ENCODE data around the gene ANK2. TPM values are rescaled to one million over a fixed set of nuclear protein-coding genes. Genes with fewer than 3 reads are reported as not detected.
"Not testable (repeated sequence)": the region's sequence is repeated elsewhere in the genome, so short reads cannot be mapped to it uniquely, and the experiment has no call there.

The ANK2 gene
- total RNA-seq, 1 donor from 2014 or later = 112 TPM

DNA sequence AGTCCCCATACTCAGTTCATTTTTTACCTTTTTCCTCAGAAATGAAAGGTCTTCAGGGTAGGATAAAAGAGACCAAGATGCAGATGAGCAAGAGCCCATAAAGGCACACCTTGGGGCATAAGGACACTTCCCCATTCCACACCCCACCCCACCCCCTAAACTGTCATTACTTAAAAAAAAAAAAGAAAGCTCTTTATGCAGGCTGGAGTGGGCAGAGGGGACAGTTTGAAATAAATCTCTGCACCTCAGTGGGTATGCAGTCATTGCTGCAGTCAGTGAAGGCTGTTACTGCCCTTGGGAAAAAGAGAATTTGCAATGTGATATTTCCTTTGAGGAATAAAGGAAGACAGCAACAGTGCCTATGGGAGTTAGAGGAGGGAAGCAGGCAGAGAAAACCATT lies 137.5 kb downstream of the ANK2 start:
- DNase-seq (ENCODE audit: low read depth) = no peak

DNA sequence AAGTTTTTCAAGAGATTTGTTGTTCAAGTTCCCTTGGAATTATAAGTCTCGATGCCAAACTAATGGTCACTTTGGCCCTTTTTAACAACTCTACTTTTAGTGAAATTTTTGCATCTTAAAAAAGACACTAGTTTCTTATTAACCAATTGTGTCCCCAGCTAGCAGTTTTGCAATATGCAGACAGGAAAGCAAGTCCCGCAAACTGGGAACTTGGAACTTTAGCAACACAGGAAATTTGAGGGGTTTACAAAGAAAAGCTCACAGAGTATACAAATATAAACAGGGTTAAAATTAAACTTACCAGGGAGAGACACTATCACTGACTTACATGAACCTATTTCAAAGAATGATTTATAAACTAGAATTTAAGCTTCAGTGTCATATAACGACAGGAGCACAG lies 137.9 kb downstream of the ANK2 start:
- DNase-seq (ENCODE audit: low read depth) = no peak

DNA sequence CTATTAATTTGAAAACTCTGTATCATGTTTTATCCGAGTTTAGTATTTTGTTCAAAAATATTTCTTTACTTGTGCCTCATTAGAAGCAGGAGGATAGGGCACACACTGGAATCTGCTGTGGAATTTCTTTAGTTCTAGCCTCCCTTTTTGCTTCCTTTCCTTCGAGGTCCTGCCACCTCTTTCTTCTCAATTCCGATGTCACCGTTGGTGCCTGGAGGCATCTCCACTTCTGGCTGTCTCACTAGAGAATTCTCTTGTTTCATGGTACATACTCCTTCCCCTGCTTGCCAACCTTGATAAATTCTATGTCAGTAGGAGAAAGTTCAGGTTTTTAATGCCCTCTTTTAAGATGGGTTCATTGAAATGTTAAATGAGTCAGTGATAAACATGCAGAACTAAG lies 140.1 kb downstream of the ANK2 start:
- DNase-seq (ENCODE audit: low read depth) = no peak

DNA sequence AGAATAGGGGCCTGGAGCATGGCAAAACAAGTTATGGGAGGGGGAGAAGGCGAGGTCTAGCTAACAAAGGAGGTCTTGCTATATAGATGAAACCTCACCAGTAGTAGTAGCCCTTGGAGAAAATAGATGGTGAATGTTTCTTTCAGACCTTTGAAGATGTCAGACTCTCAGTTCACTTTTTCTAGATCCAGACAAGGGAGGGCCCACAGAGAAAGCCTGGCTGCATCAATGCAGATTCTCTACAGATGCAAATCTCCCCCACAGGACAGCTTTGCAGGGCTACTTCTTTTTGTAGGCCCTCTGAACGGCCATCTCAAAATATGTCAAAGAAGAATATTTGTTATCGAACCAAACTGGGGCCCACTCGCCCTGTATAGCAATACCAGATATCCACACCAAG lies 159.7 kb downstream of the ANK2 start:
- DNase-seq (ENCODE audit: low read depth) = no peak

DNA sequence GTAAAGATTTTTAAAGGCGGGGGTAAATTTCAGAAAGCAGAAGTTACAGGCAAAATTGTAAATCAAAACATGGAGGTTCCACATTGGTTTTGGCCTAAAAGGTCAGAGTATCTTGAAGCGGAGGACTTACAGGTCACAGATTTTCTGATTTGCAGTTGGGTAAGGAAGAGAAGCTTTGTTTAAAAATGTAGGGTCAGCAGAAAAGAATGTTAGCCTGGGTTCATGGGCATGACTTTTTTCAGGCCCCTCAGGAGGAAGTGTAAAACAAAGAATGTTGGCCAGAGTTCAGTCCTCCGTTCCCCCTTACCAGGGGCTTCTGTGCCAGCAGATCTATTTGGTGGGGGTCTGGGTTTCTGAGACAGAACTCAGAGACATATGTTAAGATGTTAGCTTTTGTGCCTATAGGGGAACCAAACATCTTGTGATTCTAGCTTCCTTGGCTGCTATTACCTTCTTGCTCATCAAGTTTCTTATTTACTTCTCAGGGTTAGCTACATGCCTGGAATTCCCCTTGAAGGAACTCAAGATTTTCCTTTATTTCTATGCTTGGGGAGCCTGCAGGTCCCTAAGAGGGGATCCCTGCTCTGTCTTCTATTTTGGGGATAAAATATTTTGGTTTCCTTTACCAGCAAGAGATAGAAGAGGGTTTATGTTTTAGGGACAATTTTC lies 160.3 kb downstream of the ANK2 start:
- no peak for DNase-seq (ENCODE audit: low read depth)

DNA sequence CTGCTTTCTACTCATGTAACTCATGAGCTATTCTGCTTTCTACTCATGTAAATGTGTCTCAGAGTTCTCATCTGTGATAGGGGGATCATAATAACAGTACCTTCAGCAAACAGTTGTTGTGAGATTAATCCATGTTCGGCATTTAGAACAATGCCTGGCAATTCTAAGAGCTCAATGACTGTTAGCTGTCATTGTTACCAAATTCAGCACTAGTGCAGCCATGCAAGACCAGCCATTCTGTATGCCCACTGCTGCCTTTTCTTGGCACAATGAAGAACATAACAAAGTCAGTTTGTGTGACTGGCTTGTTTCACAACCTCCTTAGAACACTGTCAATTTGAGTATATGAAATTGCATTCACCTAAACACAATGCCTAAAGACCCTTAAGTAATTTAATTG lies 163.2 kb downstream of the ANK2 start:
- DNase-seq (ENCODE audit: low read depth) = peak; percentile 13

DNA sequence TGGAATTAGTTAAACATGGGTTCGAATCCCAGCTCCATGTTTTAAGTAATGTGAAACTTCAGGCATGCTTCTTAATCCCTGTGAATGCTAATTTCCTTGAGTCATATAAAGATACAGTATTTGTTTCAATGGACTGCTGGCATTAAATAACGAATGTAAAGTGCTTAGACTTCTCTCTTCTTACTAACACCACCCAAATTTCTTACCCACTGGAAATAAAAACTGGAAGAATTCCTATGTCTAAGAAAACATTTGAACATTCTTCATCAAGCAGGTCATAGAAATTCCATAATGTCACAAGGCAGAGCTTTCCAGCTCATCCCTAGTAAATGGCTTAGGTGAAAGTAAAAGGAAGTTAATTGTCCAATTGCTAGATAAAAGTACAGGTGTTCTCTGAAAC lies 172.5 kb downstream of the ANK2 start:
- no peak for DNase-seq (ENCODE audit: low read depth)

DNA sequence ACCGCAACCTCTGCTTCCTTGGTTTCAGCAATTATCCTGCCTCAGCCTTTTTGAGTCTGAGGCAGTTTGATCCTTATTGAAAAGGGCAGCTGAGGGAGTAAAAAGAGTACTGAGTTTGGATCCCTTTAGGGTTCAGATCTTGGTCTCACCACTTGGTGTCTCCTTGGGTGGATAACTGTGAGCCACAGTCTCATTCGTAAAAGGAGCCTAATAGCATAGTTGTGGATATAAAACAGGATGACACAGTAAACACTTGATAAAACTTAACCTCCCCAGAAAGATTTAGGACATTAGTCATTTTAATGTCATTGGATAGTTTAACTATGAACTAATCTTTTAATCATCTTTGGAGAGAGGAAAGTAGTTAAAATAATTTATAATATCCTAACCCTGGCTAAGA lies 173.0 kb downstream of the ANK2 start:
- DNase-seq (ENCODE audit: low read depth) = peak; percentile 64

DNA sequence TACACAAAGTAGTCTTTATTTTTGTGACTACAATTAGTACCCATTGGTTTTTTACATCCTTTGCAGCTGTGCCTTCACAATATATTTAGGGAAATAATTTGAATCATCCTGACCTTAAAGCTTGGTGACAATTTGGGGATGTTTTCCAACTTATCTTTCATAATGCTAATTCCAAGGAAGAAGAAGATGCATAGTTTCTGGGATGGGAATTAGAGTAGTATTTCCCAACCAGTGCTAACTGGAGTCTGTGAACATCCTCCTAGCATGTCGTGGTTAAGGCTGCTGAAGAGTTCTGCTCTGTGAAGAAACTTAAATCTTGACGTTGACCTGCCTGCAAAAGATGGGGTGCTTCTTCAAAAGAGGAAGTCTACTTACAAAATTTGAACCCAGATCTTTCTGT lies 173.5 kb downstream of the ANK2 start:
- no peak for DNase-seq (ENCODE audit: low read depth)

DNA sequence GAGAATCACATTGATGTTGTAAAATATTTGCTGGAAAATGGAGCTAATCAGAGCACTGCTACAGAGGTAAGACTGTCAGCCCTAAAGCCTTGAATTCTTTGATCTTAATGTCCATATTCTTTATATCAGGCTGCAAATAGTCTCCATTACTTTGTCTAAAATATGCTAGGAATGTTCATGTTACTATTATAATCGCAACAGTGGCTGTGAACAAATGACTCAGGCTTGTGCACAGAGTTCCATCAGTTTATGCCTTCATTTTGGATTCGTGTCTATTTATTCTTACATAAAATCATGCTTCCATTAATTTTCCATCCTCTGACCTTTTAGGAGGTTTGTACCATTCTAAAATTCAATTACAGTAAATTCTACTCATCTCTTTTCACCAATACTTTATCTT lies 182.7 kb downstream of the ANK2 start:
- peak; percentile 10 for DNase-seq (ENCODE audit: low read depth)

DNA sequence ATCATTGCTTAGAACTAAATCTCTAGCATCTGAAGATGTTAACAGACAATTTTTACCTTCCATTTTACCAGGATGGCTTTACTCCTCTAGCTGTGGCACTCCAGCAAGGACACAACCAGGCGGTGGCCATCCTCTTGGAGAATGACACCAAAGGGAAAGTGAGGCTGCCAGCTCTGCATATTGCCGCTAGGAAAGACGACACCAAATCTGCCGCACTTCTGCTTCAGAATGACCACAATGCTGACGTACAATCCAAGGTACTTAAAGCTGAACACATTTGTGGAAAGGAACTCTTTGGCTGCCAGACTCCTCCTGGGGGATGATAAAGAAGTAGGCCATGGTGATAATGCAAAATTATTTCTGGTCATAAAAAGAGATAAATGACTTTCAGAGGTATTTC lies 187.5 kb downstream of the ANK2 start:
- DNase-seq (ENCODE audit: low read depth) = no peak

DNA sequence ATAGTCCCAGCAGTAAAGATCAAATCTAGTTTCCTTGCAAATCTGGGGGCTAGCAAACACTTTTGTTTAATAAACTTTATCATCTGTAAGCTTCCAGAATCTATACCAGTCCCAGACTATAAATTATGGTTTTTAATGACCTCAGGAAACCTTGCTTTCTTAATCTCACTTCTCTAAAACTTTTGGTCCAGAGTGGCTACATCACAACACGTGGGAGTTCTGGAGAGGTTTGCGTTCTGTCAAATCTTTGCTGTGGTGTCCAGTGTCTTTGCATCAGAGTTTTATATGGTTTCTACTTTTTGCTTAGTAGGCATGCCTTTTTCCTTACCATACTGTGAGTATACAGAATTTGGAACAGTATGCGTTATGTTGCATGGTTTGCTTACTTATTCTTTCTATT lies 193.9 kb downstream of the ANK2 start:
- DNase-seq (ENCODE audit: low read depth) = no peak

DNA sequence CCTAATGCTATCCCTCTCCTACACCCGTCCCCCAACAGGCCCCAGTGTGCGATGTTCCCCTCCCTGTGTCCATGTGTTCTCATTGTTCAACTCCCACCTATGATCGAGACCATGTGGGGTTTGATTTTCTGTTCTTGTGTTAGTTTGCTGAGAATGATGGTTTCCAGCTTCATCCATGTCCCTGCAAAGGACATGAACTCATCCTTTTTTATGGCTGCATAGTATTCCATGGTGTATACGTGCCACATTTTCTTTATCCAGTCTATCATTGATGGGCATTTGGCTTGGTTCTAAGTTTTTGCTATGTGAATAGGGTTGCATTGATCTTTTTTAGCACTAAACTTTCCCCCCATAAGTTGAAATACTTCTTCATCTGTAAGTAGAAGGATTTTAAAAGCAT lies 195.3 kb downstream of the ANK2 start:
- DNase-seq (ENCODE audit: low read depth) = not testable (repeated sequence)

DNA sequence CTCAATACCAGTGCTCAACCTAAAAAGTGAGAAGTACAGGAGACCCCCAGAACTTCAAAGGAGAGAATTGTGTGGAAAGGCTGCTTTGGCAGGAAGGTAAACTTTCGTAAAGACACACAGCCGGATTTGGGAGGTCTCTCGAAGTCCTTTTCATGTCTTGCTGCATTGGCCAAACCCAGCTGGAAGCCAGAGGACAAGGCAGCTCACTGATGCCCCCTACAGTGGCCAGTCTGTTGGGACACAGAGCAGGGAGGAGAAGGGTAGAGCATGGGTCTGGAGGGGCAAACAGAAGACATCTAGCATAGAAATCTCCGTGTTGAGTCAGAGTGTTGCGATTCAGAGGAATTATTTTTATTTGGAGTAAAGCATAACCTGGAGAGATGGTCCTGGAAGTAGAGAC lies 198.9 kb downstream of the ANK2 start:
- no peak for DNase-seq (ENCODE audit: low read depth)

DNA sequence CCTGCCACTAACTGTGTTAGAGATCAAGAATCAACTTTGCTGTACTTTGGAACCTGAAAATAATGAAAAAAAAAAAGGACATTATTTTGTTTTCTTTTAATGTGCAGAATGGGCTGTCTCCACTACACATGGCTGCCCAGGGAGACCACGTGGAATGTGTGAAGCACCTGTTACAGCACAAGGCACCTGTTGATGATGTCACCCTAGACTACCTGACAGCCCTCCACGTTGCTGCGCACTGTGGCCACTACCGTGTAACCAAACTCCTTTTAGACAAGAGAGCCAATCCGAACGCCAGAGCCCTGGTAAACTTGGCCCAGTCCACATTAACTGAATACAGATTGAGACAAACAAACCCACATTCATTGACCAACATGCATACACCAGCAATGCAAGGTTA lies 206.2 kb downstream of the ANK2 start:
- no peak for DNase-seq (ENCODE audit: low read depth)

DNA sequence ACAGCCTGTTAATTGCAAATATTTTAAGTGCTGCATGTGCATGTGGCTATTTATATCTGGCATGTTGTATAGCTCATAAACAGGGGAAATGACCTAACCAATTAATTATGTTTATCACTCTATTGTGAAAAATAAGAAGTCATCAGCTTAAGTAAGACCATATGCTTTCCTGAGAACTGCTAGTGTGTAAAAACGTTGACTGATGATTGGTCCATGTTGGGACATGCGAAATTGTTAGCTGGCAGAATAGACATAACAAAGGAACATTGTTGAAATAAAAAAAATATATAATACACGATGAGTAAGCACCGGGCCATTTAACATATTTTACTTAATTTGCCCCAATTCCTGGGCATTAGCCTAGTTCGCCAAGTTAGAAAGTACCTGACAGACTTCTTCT lies 207.5 kb downstream of the ANK2 start:
- DNase-seq (ENCODE audit: low read depth) = no peak

DNA sequence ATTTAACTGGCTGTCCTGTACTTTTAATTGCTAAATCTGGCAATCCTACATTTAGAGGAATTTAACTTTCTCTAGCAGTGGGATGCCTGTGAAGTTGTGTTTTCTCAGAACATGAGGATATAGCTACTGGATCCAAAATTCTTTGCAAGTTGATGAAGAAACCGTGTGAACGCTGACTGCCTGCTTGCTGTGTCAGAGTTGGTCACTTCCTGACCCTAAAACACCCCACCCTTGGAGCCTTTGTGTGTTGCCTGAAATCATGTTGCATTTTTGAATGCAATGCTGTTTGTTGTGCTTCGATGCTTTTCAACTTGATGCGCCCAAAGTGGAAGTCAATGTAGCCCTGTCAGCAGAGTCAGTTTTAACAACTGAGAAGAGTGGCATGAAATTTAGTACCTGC lies 211.2 kb downstream of the ANK2 start:
- DNase-seq (ENCODE audit: low read depth) = no peak

DNA sequence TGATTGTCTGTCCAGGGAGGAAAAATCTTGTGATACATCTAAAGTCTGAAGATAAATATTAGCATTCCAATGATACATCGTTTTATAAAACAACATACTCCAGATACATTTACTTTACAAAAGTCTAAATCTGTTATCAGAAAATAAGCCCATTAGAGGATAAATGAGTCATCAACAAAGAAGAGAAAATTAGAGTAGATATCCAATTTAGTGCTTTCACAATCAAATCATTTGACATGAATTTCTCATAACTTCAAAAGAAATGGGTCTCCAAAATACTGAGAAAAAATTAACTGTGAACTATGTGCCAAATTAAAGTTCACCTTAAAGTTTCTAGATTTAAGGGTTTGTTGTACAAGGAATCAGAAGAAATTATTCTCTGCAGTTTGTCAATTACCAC lies 213.8 kb downstream of the ANK2 start:
- DNase-seq (ENCODE audit: low read depth) = no peak

DNA sequence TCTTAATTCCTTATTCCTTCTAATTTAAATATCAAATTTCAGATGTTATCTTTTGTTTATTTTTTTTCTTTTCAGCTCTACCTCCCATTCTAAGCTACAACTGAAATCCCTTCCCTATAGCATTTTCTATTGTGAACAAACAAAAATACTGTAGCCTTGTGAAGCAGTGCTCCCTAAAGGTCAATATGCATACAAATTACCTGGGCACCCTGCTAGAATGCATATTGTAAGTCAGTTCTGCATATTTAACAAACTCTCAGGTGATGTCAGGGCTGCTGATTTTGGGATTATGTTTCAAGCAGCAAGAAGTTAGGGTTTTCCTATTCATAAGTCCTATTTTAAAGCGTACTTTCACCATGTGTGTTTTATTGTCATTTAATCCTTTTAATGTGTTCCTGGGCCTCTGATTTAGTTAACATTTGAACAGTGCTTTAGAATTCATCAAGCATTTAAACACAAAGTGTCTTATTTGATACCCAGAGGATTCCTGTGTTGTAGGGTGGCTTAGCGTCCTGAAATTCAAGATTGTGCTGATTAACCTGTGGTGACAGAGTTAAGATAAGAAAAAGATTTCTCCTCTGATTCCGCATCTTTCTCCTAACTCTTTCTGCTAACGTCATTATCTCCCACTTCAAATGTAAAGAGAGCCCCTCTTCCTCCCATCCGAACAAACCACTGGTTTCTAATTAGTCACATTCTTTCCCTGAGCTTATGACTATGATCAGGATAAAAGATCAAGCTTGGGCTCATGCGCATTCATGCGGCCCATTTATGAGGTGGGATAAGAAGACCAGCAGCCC lies 221.3 kb downstream of the ANK2 start:
- no peak for DNase-seq (ENCODE audit: low read depth)

DNA sequence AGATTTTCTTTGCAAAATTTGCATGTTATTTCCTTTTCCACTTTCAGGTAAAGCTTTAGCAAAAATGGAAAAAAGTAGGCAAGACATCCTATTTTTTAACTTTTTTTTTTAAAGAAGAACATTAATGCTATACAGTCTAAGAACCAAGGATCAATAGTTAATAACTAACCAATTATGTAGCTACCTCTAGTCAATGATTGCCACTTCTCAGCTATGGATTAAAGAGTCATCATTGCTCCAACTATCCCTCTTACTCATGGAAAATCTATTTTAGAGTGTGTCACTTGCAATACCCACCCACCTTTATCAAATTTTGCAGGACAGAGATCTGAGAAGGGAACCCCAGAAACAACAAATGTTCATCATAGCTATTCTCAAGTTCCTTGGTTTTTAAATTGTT lies 223.1 kb downstream of the ANK2 start:
- no peak for DNase-seq (ENCODE audit: low read depth)

DNA sequence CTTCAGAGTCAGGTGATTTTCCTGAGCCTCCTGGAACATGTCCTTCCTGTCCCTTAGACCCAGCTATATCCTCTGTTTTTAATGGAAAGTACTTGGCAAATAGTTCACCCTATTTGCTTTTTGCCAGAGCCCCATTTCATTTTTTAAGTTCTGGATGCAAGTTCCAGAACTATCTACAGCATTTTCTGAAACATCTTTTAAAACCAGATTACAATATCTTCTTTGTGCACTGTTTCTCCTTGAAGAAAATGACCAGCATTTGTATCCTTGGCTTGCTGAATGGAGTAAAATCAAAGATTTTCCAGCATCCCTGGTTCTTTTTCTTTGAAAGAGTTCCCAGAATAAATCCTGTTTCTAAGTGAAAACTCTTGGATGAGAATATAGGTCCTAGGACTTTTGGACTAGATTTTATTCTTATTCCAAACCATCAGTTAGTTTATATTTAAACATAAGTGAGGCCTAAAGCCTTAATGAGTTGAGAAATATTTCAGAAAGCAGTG lies 224.3 kb downstream of the ANK2 start:
- no peak for DNase-seq (ENCODE audit: low read depth)

DNA sequence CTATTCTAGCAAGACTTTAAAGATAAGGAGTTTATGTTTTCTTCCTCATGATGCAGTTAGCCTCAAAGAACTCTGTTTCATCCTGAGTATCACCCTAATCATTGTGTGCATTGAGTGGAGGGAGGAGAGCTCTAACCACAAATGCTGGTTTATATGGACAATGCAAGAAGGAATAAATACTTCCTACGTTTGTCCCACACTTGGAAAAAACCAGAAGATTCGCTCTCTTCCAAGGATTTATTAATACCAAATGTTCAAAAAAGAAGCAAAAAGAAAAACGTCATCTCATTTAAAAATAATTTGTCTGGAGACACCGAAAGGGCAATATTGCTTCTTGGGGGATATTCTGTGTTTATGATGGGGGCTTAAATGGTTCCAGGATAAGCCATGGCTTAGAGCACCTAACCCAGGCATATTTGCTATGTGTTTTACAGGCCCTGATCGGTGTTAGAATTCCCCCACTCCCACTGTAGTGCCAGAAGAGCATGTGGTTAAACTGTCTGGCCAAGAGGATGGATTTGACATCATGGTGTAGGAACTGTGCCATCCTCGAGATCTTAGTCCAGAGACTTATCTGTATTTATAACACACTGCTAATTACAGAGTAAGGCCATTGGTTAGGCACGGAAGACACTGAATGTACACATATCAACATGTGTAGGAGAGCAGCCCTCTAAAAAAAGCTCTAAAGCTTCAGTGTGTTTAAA lies 227.2 kb downstream of the ANK2 start:
- DNase-seq (ENCODE audit: low read depth) = no peak
